Neural progenitor cell (in vitro differentiated cells): ENCODE measurements around the gene TNNC1. TPM values are rescaled to one million over a fixed set of nuclear protein-coding genes. Genes with fewer than 3 reads are reported as not detected.

Experiments
- DNase-seq: peaks from one replicate; pipeline ENCODE4 v3.0.0-alpha.2; 2016; ENCODE audit warnings: low spot score
- H2AFZ ChIP-seq: fragments of 200-600 bp; sonication (generic); replicated peaks from 2 replicates; pipeline ENCODE4 v1.6.1; 2016; ENCODE audit warnings: antibody characterized with exemption
- H3F3A ChIP-seq: fragments of 200-600 bp; sonication (generic); 2 replicates; pipeline ENCODE4 v1.6.1; 2016; ENCODE audit warnings: antibody characterized with exemption, low read depth
- H3K27ac ChIP-seq: fragments of 200-600 bp; sonication (generic); 2 replicates; pipeline ENCODE4 v1.5.1; 2016; ENCODE audit warnings: mild to moderate bottlenecking
- H3K27me3 ChIP-seq: fragments of 200-600 bp; sonication (generic); 2 replicates; pipeline ENCODE4 v1.6.1; 2016; ENCODE audit warnings: mild to moderate bottlenecking, moderate library complexity
- H3K36me3 ChIP-seq: fragments of 200-600 bp; sonication (generic); 2 replicates; pipeline ENCODE4 v1.5.1; 2016
- H3K4me1 ChIP-seq: fragments of 200-600 bp; sonication (generic); 2 replicates; pipeline ENCODE4 v1.6.1; 2016; ENCODE audit warnings: mixed run types
- H3K4me2 ChIP-seq: fragments of 200-600 bp; sonication (generic); 2 replicates; pipeline ENCODE4 v1.6.1; 2016
- H3K4me3 ChIP-seq: fragments of 200-600 bp; sonication (generic); 2 replicates; pipeline ENCODE4 v1.5.1; 2016
- H3K79me2 ChIP-seq: fragments of 200-600 bp; sonication (generic); 2 replicates; pipeline ENCODE4 v1.6.1; 2016; ENCODE audit warnings: low read depth
- H3K9ac ChIP-seq: fragments of 200-600 bp; sonication (generic); 2 replicates; pipeline ENCODE4 v1.6.1; 2016
- H3K9me3 ChIP-seq: fragments of 200-600 bp; sonication (generic); 2 replicates; pipeline ENCODE4 v1.5.1; 2016; ENCODE audit warnings: low read depth
- H4K20me1 ChIP-seq: fragments of 200-600 bp; sonication (generic); 2 replicates; pipeline ENCODE4 v1.6.1; 2016; ENCODE audit warnings: low read depth
- H3K27ac Mint-ChIP-seq: 3 replicates; pipeline ENCODE4 v1.8.0; 2021; ENCODE audit warnings: mixed read lengths
- H3K27me3 Mint-ChIP-seq: 2 replicates; pipeline ENCODE4 v1.8.0; 2022; ENCODE audit warnings: low read depth, mild to moderate bottlenecking, inconsistent platforms, moderate library complexity, mixed read lengths; ENCODE audit not compliant: insufficient read depth
- H3K36me3 Mint-ChIP-seq: 3 replicates; pipeline ENCODE4 v1.8.0; 2021; ENCODE audit warnings: mixed read lengths
- H3K4me1 Mint-ChIP-seq: 3 replicates; pipeline ENCODE4 v1.8.0; 2021; ENCODE audit warnings: mixed read lengths
- H3K4me3 Mint-ChIP-seq: 3 replicates; pipeline ENCODE4 v1.8.0; 2021; ENCODE audit warnings: mild to moderate bottlenecking, moderate library complexity, mixed read lengths
- H3K9me3 Mint-ChIP-seq: 3 replicates; pipeline ENCODE4 v1.8.0; 2020; ENCODE audit warnings: mixed read lengths
- CTCF ChIP-seq: fragments of 200-600 bp; sonication (generic); IDR thresholded peaks from 2 replicates; pipeline ENCODE4 v1.5.1; 2017; ENCODE audit warnings: antibody characterized with exemption, mild to moderate bottlenecking
- EZH2 ChIP-seq: fragments of 200-600 bp; sonication (generic); IDR thresholded peaks from 2 replicates; pipeline ENCODE4 v1.6.1; 2017; ENCODE audit warnings: antibody characterized with exemption, mild to moderate bottlenecking, moderate library complexity
- EZH2phosphoT487 ChIP-seq: fragments of 200-600 bp; sonication (generic); IDR thresholded peaks from 2 replicates; pipeline ENCODE4 v1.6.1; 2017; ENCODE audit warnings: antibody characterized with exemption
- total RNA-seq: library from RNA; depleted of rRNA; stranded (reverse); fragments of >200 nt; gene quantifications from 2 replicates; pipeline ENCODE4 v1.2.3, GENCODE V29; 2015; ENCODE audit warnings: low replicate concordance

Gene TNNC1
- total RNA-seq, 1 donor from 2014 or later = 0.67 TPM

- no peak overlapping the region for H3K4me3 Mint-ChIP-seq
- no peaks in the 10 kb centered on the region for H3K27me3 ChIP-seq
- H2AFZ ChIP-seq = no peak overlapping the region
- no peaks in the 10 kb centered on the region for H3K9me3 Mint-ChIP-seq
- peaks cover 2% of the 10 kb centered on the region for H3K27me3 Mint-ChIP-seq
- no peak overlapping the region for H3K4me3 ChIP-seq
- no peaks in the 10 kb centered on the region for H3K36me3 ChIP-seq
- H3K79me2 ChIP-seq = no peaks in the 10 kb centered on the region
- no peaks in the 10 kb centered on the region for H3F3A ChIP-seq
- no peaks in the 10 kb centered on the region for H3K9me3 ChIP-seq
- H3K27ac ChIP-seq = no peak overlapping the region
- H3K27ac Mint-ChIP-seq = no peak overlapping the region
- H3K36me3 Mint-ChIP-seq = no peaks in the 10 kb centered on the region
- H4K20me1 ChIP-seq = no peaks in the 10 kb centered on the region
- no peak overlapping the region for H3K4me2 ChIP-seq
- no peak overlapping the region for H3K9ac ChIP-seq
- TF ChIP-seq EZH2phosphoT487 = no peak
- TF ChIP-seq CTCF = no peak
- no peak for TF ChIP-seq EZH2
- no peak for DNase-seq
- no peaks in the 10 kb centered on the region for H3K4me1 Mint-ChIP-seq
- H3K4me1 ChIP-seq = peaks cover 3% of the 10 kb centered on the region
Observed at GRCh38 chr3:52501046-52501445, 47.2 kb upstream of the TNNC1 start.

- no peaks in the 10 kb centered on the region for H3K36me3 Mint-ChIP-seq
- Histone ChIP-seq H3K4me3 (no peak overlapping the region), H3K9me3 (no peaks in the 10 kb centered on the region), H3K79me2 (no peaks in the 10 kb centered on the region), H3K4me1 (peaks cover 6% of the 10 kb centered on the region), H3K27ac (no peak overlapping the region), H3K36me3 (no peaks in the 10 kb centered on the region), H3K27me3 (no peaks in the 10 kb centered on the region), H3F3A (peaks cover 7% of the 10 kb centered on the region), H4K20me1 (peaks cover 4% of the 10 kb centered on the region), H2AFZ (no peak overlapping the region), H3K4me2 (no peak overlapping the region), H3K9ac (no peak overlapping the region)
- no peak overlapping the region for H3K4me3 Mint-ChIP-seq
- DNase-seq = no peak
- peaks cover 6% of the 10 kb centered on the region for H3K27me3 Mint-ChIP-seq
- peaks cover 4% of the 10 kb centered on the region for H3K4me1 Mint-ChIP-seq
- no peaks in the 10 kb centered on the region for H3K9me3 Mint-ChIP-seq
- no peak overlapping the region for H3K27ac Mint-ChIP-seq
- no peak for TF ChIP-seq EZH2phosphoT487
- TF ChIP-seq EZH2 = no peak
- no peak for TF ChIP-seq CTCF
Observed at GRCh38 chr3:52498137-52499054, 44.6 kb upstream of the TNNC1 start.

GRCh38 chr3:52495777-52496602 is 42.1 kb upstream of the TNNC1 start:
- no peak overlapping the region for H3K4me2 ChIP-seq
- H4K20me1 ChIP-seq = peaks cover 11% of the 10 kb centered on the region
- DNase-seq = no peak
- H3K9me3 ChIP-seq = no peaks in the 10 kb centered on the region
- H2AFZ ChIP-seq = no peak overlapping the region
- TF ChIP-seq EZH2phosphoT487 (no peak), CTCF (no peak), EZH2 (no peak)
- H3K4me1 Mint-ChIP-seq = peaks cover 10% of the 10 kb centered on the region
- no peak overlapping the region for H3K27ac ChIP-seq
- H3K36me3 ChIP-seq = no peaks in the 10 kb centered on the region
- peaks cover 7% of the 10 kb centered on the region for H3K36me3 Mint-ChIP-seq
- no peaks in the 10 kb centered on the region for H3K9me3 Mint-ChIP-seq
- H3K9ac ChIP-seq = no peak overlapping the region
- H3K4me3 Mint-ChIP-seq = no peak overlapping the region
- no peak overlapping the region for H3K27ac Mint-ChIP-seq
- peaks cover 4% of the 10 kb centered on the region for H3K27me3 Mint-ChIP-seq
- H3K27me3 ChIP-seq = no peaks in the 10 kb centered on the region
- peaks cover 7% of the 10 kb centered on the region for H3F3A ChIP-seq
- H3K79me2 ChIP-seq = no peaks in the 10 kb centered on the region
- no peak overlapping the region for H3K4me3 ChIP-seq
- peaks cover 6% of the 10 kb centered on the region for H3K4me1 ChIP-seq
